GM18511 (cell line): ENCODE data around the gene MXD3.
"Not testable (repeated sequence)": the region's sequence is repeated elsewhere in the genome, so short reads cannot be mapped to it uniquely, and the experiment has no call there.

Experiments
- ATAC-seq: cut with Tn5 transposase; IDR thresholded peaks from one replicate; pipeline ENCODE4 v1.9.1; 2021; ENCODE audit warnings: mild to moderate bottlenecking, moderate library complexity; ENCODE audit not compliant: unreplicated experiment

Gene MXD3

GRCh38 chr5:177325868-177326381 lies 14.2 kb upstream of the MXD3 start:
- ATAC-seq, result no peak

GRCh38 chr5:177320879-177321278 lies 9.2 kb upstream of the MXD3 start:
- no peak for ATAC-seq

GRCh38 chr5:177319913-177320588 lies 8.4 kb upstream of the MXD3 start:
- ATAC-seq, result no peak

GRCh38 chr5:177317959-177318377 lies 6.3 kb upstream of the MXD3 start:
- ATAC-seq, result no peak

GRCh38 chr5:177316005-177316404 lies 4.3 kb upstream of the MXD3 start:
- ATAC-seq, result no peak

GRCh38 chr5:177315411-177315810 lies 3.7 kb upstream of the MXD3 start:
- ATAC-seq, result no peak

- no peak for ATAC-seq
Measured at GRCh38 chr5:177314376-177315342, 3.0 kb upstream of the MXD3 start.

GRCh38 chr5:177313561-177314259 lies 2.0 kb upstream of the MXD3 start:
- ATAC-seq, result no peak

GRCh38 chr5:177312649-177313181 lies 1.0 kb upstream of the MXD3 start:
- ATAC-seq, result peak; percentile 35

GRCh38 chr5:177311392-177311722 lies 341 bp downstream of the MXD3 start:
- ATAC-seq, result peak; percentile 4

- no peak for ATAC-seq
Measured at GRCh38 chr5:177310757-177311391, 824 bp downstream of the MXD3 start.

GRCh38 chr5:177310332-177310731 lies 1.4 kb downstream of the MXD3 start:
- ATAC-seq, result no peak

- ATAC-seq, result no peak
Measured at GRCh38 chr5:177309351-177310191, 2.1 kb downstream of the MXD3 start.

GRCh38 chr5:177308740-177309139 lies 3.0 kb downstream of the MXD3 start:
- ATAC-seq, result no peak

GRCh38 chr5:177307544-177308363 lies 3.9 kb downstream of the MXD3 start:
- ATAC-seq, result no peak

- no peak for ATAC-seq
Measured at GRCh38 chr5:177306674-177307543, 4.8 kb downstream of the MXD3 start.

GRCh38 chr5:177306103-177306640 lies 5.5 kb downstream of the MXD3 start:
- not testable (repeated sequence) for ATAC-seq
